Fibroblast of skin of right biceps (primary cell): Measurements from ENCODE around the gene PFDN2.
"Not testable (repeated sequence)": the region's sequence is repeated elsewhere in the genome, so short reads cannot be mapped to it uniquely, and the experiment has no call there.

Experiments
- DNase-seq: peaks from one replicate; pipeline ENCODE4 v3.0.0-alpha.2; 2013

Gene PFDN2

DNA sequence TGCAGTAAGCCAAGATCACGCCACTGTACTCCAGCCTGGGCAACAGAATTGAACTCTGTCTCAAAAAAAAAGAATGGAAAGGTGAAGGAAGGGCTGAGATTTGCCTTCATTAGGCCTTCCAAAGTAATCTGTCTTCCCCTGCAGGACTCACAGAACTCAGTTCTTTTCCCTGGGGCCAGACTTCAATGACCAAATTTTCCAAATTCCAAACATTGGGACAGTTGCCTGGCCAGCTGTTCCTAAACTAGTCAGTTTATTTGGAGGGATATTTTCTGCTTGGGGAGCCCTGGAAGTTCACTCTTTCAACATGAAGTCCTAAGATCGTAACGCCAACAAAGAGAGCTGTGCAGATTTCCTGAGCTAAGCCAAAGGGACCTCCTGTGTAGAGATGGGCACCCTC, 20.0 kb upstream of the PFDN2 start:
- DNase-seq = no peak

GRCh38 chr1:161133220-161133740, 15.4 kb upstream of the PFDN2 start:
- DNase-seq = peak; percentile 4

- peak; percentile 98 for DNase-seq
Observed at GRCh38 chr1:161132410-161133219, 14.8 kb upstream of the PFDN2 start, which contains the start of gene DEDD. TSS of gene DEDD (minus strand) at chr1:161132667. CDS start at chr1:161124462, 8,205 bp downstream.

DNA sequence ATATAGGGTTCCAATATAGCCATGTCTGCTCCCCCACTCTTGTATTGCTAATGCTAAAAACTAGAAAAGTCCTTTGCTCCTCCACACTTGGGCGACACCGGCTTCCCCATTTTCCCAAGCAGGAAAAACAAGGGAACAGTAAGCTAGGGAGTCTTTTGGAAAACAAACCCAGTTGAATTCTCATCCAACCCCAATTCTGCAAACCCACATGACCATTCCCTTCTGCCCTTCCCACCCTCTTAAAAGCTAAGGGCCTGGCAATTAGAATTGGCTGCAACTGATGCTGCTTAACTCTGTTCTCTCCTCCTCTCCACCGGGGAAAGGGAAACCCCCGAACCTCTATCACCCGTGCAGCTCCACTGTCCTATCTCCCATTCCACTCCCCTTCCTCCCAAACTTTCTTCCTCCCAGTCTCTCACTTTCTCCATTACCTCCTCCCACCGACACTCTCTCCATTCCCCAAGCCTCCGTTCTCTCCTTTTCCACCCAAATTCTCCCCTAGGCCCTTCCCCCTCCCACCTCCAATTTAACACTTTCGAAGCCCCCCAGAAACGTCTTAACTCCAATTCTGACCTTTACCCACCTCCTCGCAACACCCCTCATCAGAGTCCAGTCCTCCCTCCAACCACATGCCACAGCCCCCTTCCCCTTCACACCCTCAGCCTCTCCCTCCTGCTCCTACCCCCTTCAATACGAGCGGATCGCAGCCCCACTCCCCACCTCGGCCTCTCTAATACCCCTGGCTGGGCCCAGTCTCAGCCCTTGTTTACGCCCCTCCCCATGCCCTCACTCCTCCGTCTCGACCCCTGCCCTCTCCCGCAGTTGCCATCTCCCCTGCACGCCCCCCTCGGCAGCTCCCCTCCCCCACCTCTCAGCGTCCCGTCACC, 13.9 kb upstream of the PFDN2 start:
- DNase-seq = peak; percentile 10

GRCh38 chr1:161130266-161130665, 12.4 kb upstream of the PFDN2 start:
- no peak for DNase-seq

GRCh38 chr1:161128591-161129420, 11.0 kb upstream of the PFDN2 start:
- no peak for DNase-seq

- no peak for DNase-seq
Observed at GRCh38 chr1:161127649-161128048, 9.8 kb upstream of the PFDN2 start.

GRCh38 chr1:161122967-161123366, 5.1 kb upstream of the PFDN2 start:
- DNase-seq = no peak

- no peak for DNase-seq
Observed at GRCh38 chr1:161121834-161122233, 4.0 kb upstream of the PFDN2 start.

DNA sequence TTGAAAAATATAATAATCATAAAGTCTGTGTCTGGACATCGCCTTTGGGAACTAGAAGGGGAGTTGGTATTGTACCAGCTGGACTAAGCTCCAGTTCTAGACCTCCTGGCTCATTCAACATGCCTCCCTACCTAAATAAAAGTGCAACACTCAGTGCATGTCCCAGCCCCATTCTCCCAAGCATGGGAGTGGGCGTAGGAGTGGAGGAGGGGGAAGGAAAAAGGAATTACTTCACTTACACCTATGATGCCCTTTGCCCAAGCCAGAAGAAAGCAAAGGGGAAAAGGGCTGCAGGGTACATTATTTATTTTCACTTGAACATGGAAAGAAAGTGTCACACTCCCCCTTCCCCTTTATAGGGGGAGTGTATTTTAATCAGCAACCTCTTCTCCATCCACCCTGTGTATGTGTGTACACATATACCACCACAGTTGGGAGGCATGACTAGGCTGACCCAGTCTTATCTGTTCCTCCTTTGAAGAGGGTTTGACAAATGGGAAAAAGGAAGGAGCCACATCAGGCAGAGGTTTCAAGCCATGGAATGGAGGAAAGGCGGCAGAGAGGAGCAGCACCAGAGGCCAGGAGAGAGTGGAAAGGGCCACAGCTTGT, 3.3 kb upstream of the PFDN2 start:
- no peak for DNase-seq

DNA sequence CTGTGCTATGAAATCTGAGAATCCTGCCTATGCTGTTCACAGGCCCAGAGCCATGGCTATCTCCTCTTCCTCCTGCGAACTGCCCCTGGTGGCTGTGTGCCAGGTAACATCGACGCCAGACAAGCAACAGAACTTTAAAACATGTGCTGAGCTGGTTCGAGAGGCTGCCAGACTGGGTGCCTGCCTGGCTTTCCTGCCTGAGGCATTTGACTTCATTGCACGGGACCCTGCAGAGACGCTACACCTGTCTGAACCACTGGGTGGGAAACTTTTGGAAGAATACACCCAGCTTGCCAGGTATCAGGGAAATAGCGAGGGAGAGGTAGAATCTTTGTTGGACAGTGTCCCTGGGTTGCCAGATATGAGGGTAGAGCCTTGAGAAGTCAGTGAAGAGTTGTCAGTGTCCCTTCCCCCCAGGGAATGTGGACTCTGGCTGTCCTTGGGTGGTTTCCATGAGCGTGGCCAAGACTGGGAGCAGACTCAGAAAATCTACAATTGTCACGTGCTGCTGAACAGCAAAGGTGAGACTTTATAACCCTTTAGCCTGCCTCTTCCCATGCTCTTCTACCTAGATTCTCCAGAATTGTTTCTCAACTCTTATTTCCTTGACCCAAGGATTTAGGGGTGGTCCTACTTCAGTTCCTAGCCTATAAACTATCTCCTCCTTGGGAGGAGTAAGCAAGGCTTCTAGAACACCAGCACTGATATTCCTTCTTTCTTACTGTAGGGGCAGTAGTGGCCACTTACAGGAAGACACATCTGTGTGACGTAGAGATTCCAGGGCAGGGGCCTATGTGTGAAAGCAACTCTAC, 1.5 kb upstream of the PFDN2 start:
- DNase-seq = peak; percentile 71

- DNase-seq = not testable (repeated sequence)
Observed at GRCh38 chr1:161115961-161116360, 1.9 kb downstream of the PFDN2 start.

DNA sequence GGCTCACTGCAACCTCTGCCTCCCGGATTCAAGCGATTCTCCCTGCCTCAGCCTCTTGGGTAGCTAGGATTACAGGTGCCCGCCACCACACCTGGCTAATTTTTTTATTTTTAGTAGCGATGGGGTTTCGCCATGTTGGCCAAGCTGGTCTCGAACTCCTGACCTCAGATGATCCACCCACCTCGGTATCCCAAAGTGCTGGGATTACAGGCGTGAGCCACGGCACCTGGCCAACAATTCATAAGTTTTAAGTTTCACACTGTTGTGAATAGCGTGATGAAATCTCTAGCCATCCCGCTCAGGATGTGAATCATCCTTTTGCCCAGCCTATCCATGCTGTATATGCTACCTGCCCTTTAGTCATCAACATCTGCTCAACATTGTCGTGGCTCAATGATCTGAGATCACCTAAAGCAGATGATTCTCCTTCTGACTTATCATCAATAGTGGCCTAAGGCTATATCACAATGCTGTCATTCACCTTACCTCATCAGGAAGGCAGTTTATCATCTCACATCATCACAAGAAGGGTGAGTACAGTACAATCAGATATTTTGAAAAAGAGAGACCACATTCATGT, 2.6 kb downstream of the PFDN2 start:
- peak; percentile 83 for DNase-seq

DNA sequence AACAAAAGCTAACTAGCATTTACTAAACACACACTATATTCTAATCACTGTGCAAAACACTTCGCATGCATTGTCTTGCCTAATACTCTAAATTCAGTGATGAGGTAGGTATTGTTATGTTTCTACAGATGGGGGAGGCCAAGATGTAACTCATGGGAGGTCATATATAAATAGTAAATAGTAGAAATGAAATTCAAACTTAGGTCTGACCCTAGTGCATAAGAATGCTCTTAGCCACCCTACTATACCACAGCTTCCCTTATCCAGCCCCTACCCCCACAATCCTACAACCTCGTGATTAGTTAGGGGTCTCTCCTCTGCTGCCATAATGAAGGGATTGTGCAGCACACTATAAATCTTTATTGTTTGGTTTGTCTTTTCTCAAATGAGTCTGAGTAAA, 3.3 kb downstream of the PFDN2 start:
- peak; percentile 25 for DNase-seq

DNA sequence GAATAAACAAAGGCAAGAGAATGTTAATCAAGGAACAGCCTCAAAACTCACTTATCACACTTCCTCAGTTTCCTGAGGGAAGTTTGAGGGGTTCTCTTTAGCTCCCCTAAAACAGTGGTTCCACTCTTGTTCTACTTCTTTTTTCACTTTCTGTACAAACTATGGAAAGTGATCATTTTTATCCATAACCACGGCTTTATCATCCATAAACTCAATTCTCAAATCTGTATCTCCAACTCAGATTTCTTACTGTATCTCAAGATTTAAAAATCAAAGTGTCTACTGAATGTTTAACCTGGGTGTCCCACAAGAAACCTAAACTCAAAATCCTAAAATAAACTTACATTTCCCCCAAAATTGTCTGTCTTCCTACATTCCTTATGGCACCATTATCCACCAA, 3.9 kb downstream of the PFDN2 start:
- DNase-seq = no peak

DNA sequence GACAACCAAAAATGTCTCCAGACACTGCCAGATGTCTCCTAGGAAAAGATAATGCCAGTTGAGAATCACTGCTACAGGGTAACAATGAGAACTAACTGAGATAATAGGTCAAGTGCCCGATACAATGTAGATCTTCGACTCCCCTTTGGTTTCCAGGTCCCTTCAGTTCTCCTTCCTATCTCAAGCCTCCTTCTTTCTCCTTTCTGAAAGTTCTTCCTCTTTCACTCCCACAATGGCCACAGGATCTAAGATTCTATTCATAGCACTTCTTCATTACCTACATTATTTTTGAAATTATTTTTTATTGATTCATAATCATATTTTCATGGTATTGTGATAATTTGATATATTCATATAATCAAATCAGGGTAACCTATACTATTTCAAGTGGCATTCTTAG, 6.3 kb downstream of the PFDN2 start:
- no peak for DNase-seq

GRCh38 chr1:161111117-161111516, 6.7 kb downstream of the PFDN2 start:
- no peak for DNase-seq

GRCh38 chr1:161106431-161106830, 11.4 kb downstream of the PFDN2 start:
- no peak for DNase-seq

DNA sequence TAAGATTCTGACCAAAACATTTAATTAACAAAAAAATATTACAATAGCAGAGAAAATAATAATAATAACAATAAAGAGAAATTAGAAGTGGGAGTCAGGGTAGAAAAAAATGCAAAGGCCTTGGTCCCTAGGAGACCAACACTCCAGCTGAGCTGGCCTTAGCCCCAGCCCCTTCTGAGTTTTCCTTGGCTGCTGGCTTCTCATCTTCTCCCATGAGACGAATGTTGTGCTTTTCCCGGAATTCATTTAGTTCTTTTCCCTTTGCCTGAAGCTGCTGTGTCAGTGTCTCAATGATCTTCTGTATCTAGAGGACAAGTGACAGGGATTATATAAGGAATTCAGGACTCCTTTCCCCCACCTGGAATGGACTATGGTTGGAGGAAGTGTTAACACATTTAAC, 17.3 kb downstream of the PFDN2 start:
- DNase-seq = no peak

GRCh38 chr1:161099090-161099802, 18.6 kb downstream of the PFDN2 start:
- DNase-seq = no peak
